ENCODE measurements around the gene SOX6. TPM values are rescaled to one million over a fixed set of nuclear protein-coding genes. Genes with fewer than 3 reads are reported as not detected.

SOX6 gene
- total RNA-seq, 1 experiment from 2014 or later: not detected

- H3K4me2 ChIP-seq (ENCODE audit: insufficient read depth, insufficient read length, low read length): no peak overlapping the region
- H2BK5ac ChIP-seq (ENCODE audit: insufficient read length, low read length): no peak overlapping the region
- H3K9ac ChIP-seq (ENCODE audit: extremely low read depth, insufficient read length, low read length): no peak overlapping the region
- no peaks in the 10 kb centered on the region for H3K9me3 Mint-ChIP-seq
- H2AK5ac ChIP-seq (ENCODE audit: insufficient read length, low read length): no peak overlapping the region
- H3K79me1 ChIP-seq (ENCODE audit: insufficient read depth, low read depth, low read length, poor library complexity, severe bottlenecking): no peaks in the 10 kb centered on the region
- no peak overlapping the region for H2AFZ ChIP-seq (ENCODE audit: low read length)
- H3K36me3 Mint-ChIP-seq (ENCODE audit: insufficient read depth in 1 of 3, low read depth in 3 of 3): no peaks in the 10 kb centered on the region
- H3K79me2 ChIP-seq (ENCODE audit: insufficient read depth, low read length): no peaks in the 10 kb centered on the region
- TF ChIP-seq, protein P1, sequence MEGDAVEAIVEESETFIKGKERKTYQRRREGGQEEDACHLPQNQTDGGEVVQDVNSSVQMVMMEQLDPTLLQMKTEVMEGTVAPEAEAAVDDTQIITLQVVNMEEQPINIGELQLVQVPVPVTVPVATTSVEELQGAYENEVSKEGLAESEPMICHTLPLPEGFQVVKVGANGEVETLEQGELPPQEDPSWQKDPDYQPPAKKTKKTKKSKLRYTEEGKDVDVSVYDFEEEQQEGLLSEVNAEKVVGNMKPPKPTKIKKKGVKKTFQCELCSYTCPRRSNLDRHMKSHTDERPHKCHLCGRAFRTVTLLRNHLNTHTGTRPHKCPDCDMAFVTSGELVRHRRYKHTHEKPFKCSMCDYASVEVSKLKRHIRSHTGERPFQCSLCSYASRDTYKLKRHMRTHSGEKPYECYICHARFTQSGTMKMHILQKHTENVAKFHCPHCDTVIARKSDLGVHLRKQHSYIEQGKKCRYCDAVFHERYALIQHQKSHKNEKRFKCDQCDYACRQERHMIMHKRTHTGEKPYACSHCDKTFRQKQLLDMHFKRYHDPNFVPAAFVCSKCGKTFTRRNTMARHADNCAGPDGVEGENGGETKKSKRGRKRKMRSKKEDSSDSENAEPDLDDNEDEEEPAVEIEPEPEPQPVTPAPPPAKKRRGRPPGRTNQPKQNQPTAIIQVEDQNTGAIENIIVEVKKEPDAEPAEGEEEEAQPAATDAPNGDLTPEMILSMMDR (conservative IDR thresholded peaks at IDR 0.05): no peak
- no peak overlapping the region for H2BK120ac ChIP-seq (ENCODE audit: low read depth, low read length, poor library complexity, severe bottlenecking)
- peaks cover 10 to 19% of the 10 kb centered on the region in 2 experiments for H3K4me1 Mint-ChIP-seq
- no peak overlapping the region for H2BK15ac ChIP-seq (ENCODE audit: low read depth, low read length)
- no peak overlapping the region for H3K4ac ChIP-seq (ENCODE audit: low read depth, low read length)
- no peak overlapping the region for H3K27ac Mint-ChIP-seq
- H3T11ph ChIP-seq (ENCODE audit: low read length): no peak overlapping the region
- no peaks in the 10 kb centered on the region for H3K4me1 ChIP-seq (ENCODE audit: insufficient read depth, low read length)
- H3K23ac ChIP-seq (ENCODE audit: insufficient read length, low read depth, low read length): no peak overlapping the region
- H3K4me3 Mint-ChIP-seq: no peak overlapping the region
- no peaks in the 10 kb centered on the region for H3K9me3 ChIP-seq (ENCODE audit: control insufficient read depth, low read depth, low read length)
- H3K27ac ChIP-seq (ENCODE audit: insufficient read length, low read depth, low read length): no peak overlapping the region
- H4K91ac ChIP-seq (ENCODE audit: insufficient read length, low read depth, low read length): no peak overlapping the region
- H4K20me1 ChIP-seq (ENCODE audit: control insufficient read depth, insufficient read depth, insufficient read length): no peaks in the 10 kb centered on the region
- H3K56ac ChIP-seq (ENCODE audit: insufficient read length, low read depth, low read length): no peak overlapping the region
- H2BK12ac ChIP-seq (ENCODE audit: insufficient read length, low read depth, low read length): no peak overlapping the region
- no peaks in the 10 kb centered on the region for H3K27me3 ChIP-seq (ENCODE audit: insufficient read depth, low read length)
- H3K14ac ChIP-seq (ENCODE audit: insufficient read depth, low read length): no peak overlapping the region
- H3K27me3 Mint-ChIP-seq (ENCODE audit: low read depth): peaks cover 8% of the 10 kb centered on the region
- H3K18ac ChIP-seq (ENCODE audit: insufficient read length, low read depth, low read length): no peak overlapping the region
- no peaks in the 10 kb centered on the region for H3K23me2 ChIP-seq (ENCODE audit: insufficient read length, low read depth, low read length, poor library complexity, severe bottlenecking)
- no peak overlapping the region for H2BK20ac ChIP-seq (ENCODE audit: low read depth, low read length, poor library complexity, severe bottlenecking)
- no peak overlapping the region for H4K8ac ChIP-seq (replicated peaks; ENCODE audit: insufficient read length, low read depth, low read length)
- DNase-seq: no peak
- no CpG with 5 or more reads among the region's 3 CpGs for WGBS (ENCODE audit: extremely low coverage, insufficient read length, low lambda C conversion rate)
- no peak overlapping the region for H4K5ac ChIP-seq (ENCODE audit: insufficient read length, low read depth, low read length)
Measured at GRCh38 chr11:16289541-16289940, 66.8 kb downstream of the SOX6 start.
